Esophagus squamous epithelium (tissue), 5 donors: Measurements from ENCODE around the gene CLDN4. TPM values are rescaled to one million over a fixed set of nuclear protein-coding genes. Genes with fewer than 3 reads are reported as not detected.

Experiments used
- DNase-seq: peaks from one replicate; lab custom pipeline; 2025; lab: John Stamatoyannopoulos, UW
- H3K27ac ChIP-seq, 4 donors: fragments of 200-600 bp; sonication (generic); one replicate each; pipeline ENCODE4 v1.5.1; 2016 to 2019; ENCODE audit warnings: mild to moderate bottlenecking in 1 of 4
- H3K27me3 ChIP-seq, 4 donors: fragments of 200-600 bp; sonication (generic); 1 replicate in 3 of 4; 2 replicates in 1 of 4; pipeline versions ENCODE4 v1.5.1 to v1.6.0; 2017 to 2021; ENCODE audit warnings: antibody characterized with exemption in 1 of 4
- H3K36me3 ChIP-seq, 3 donors: fragments of 200-600 bp; sonication (generic); one replicate each; pipeline ENCODE4 v1.5.1; 2016 to 2019
- H3K4me1 ChIP-seq, 3 donors: fragments of 200-600 bp; sonication (generic); one replicate each; pipeline ENCODE4 v1.5.1; 2017 to 2019
- H3K4me3 ChIP-seq, 4 donors: fragments of 200-600 bp; sonication (generic); 1 replicate in 3 of 4; 2 replicates in 1 of 4; pipeline ENCODE4 v1.5.1; 2016 to 2019; ENCODE audit warnings: mild to moderate bottlenecking in 2 of 4, moderate library complexity in 1 of 4
- H3K9me3 ChIP-seq, 3 donors: fragments of 200-600 bp; sonication (generic); one replicate each; pipeline ENCODE4 v1.5.1; 2016 to 2019
- CTCF ChIP-seq, 6 experiments: fragments of 450-650 bp in 4 of 6; fragments of 200-600 bp in 2 of 6; sonication (generic) in 2 of 6; IDR thresholded peaks; one replicate each; pipeline ENCODE4 v1.5.1; 2016 to 2019; ENCODE audit warnings: antibody characterized with exemption in 6 of 6, mild to moderate bottlenecking in 4 of 6, moderate library complexity in 4 of 6
- POLR2A ChIP-seq, 4 donors: fragments of 450-650 bp; IDR thresholded peaks; one replicate each; pipeline ENCODE4 v1.6.1; 2017; ENCODE audit warnings: antibody characterized with exemption in 4 of 4, mild to moderate bottlenecking in 4 of 4, moderate library complexity in 3 of 4
- WGBS, 2 donors: methylation state at CpG; one replicate each; pipeline ENCODE4 v1.1.5; 2018; 5-methylcytosine and 5-hydroxymethylcytosine counted together
- intact Hi-C: fragments of 100-400 bp; cut with DNase I; formaldehyde crosslinking; loops from one replicate; pipeline ENCODE4 v1.15.0; 2022
- total RNA-seq, 4 donors: library from RNA; depleted of rRNA; stranded (reverse); fragments of >200 nt; gene quantifications; one replicate each; pipeline ENCODE4 v1.1.0, GENCODE V29; 2016
- donor health status: DM: yes; HTN: yes; CAD: no.

Gene CLDN4
- total RNA-seq, 4 donors from 2014 or later = 99.4 to 436 (median 200) TPM

GRCh38 chr7:73847941-73848723 is 17.3 kb downstream of the CLDN4 start:
- Histone ChIP-seq H3K27ac (no peak overlapping the region), H3K4me1 (peaks cover 15 to 36% (median 26%) of the 10 kb centered on the region in 3 donors), H3K27me3 (no peaks in the 10 kb centered on the region), H3K36me3 (no peaks in the 10 kb centered on the region), H3K4me3 (no peak overlapping the region), H3K9me3 (no peaks in the 10 kb centered on the region)
- no peak for DNase-seq
- TF ChIP-seq POLR2A (IDR thresholded peaks at IDR 0.05) = no peak
- no peak for TF ChIP-seq CTCF (IDR thresholded peaks at IDR 0.05)
- 71 to 85% methylated on average over 10 of the region's 10 CpGs for WGBS, 2 donors
- intact Hi-C loops = no loop called here

GRCh38 chr7:73850781-73851207 is 20.0 kb downstream of the CLDN4 start:
- Histone ChIP-seq H3K36me3 (no peaks in the 10 kb centered on the region), H3K4me3 (no peak overlapping the region), H3K4me1 (peaks cover 20 to 40% (median 33%) of the 10 kb centered on the region in 3 donors), H3K27ac (peak overlapping the region; percentile 72 to 89 (median 85)), H3K9me3 (no peaks in the 10 kb centered on the region), H3K27me3 (peaks cover 0 to 5% (median 0%) of the 10 kb centered on the region in 4 donors)
- 34 to 43% methylated on average over 4 of the region's 4 CpGs for WGBS, 2 donors
- no peak for DNase-seq
- intact Hi-C loops = loop anchor here (10.0 kb wide), 1 partner anchor 116 kb away; the partner anchor contains the start of gene ABHD11
- TF ChIP-seq POLR2A (IDR thresholded peaks at IDR 0.05) = no peak
- TF ChIP-seq CTCF (IDR thresholded peaks at IDR 0.05) = no peak

GRCh38 chr7:73851410-73852338 is 20.9 kb downstream of the CLDN4 start:
- Histone ChIP-seq H3K27me3 (peaks cover 0 to 10% (median 0%) of the 10 kb centered on the region in 4 donors), H3K9me3 (no peaks in the 10 kb centered on the region), H3K4me1 (peaks cover 22 to 43% (median 35%) of the 10 kb centered on the region in 3 donors), H3K27ac (peak overlapping the region; percentile 72 to 89 (median 85)), H3K36me3 (no peaks in the 10 kb centered on the region), H3K4me3 (no peak overlapping the region)
- DNase-seq = no peak
- TF ChIP-seq POLR2A (IDR thresholded peaks at IDR 0.05) = no peak
- TF ChIP-seq CTCF (IDR thresholded peaks at IDR 0.05) = no peak
- 22 to 38% methylated on average over 7 to 8 of the region's 8 CpGs for WGBS, 2 donors
- intact Hi-C loops = loop anchor here (10.0 kb wide), 1 partner anchor 117 kb away; the partner anchor contains the start of gene ABHD11

- no peak for DNase-seq
- Histone ChIP-seq H3K36me3 (no peaks in the 10 kb centered on the region), H3K4me1 (peaks cover 22 to 43% (median 35%) of the 10 kb centered on the region in 3 donors), H3K9me3 (no peaks in the 10 kb centered on the region), H3K27ac (peak overlapping the region in 3 of 4 donors; percentile 11 to 82 (median 25)), H3K4me3 (no peak overlapping the region), H3K27me3 (peaks cover 0 to 15% (median 0%) of the 10 kb centered on the region in 4 donors)
- intact Hi-C loops = loop anchor here (10.0 kb wide), 1 partner anchor 118 kb away; the partner anchor contains the start of gene ABHD11
- 81 to 90% methylated on average over 5 of the region's 5 CpGs for WGBS, 2 donors
- TF ChIP-seq CTCF (IDR thresholded peaks at IDR 0.05) (no peak), POLR2A (IDR thresholded peaks at IDR 0.05) (no peak)
Observed at GRCh38 chr7:73852500-73852899, 21.7 kb downstream of the CLDN4 start.
